Endometrial microvascular endothelial cells (primary cell): Measurements from ENCODE around the gene RTN4RL1. TPM values are rescaled to one million over a fixed set of nuclear protein-coding genes. Genes with fewer than 3 reads are reported as not detected.

Experiments
- in situ Hi-C: cut with HindIII; loops from 2 replicates; pipeline ENCODE4 v1.10.0; 2017; ENCODE audit warnings: low sequenced_read_pairs, low pct_unique_long_range_greater_than_20kb; ENCODE audit errors: inconsistent ontology term
- total RNA-seq: library from RNA; depleted of rRNA; stranded (reverse); fragments of >200 nt; gene quantifications from one replicate; pipeline ENCODE4 v1.2.3, GENCODE V29; 2015; ENCODE audit errors: inconsistent ontology term

The RTN4RL1 gene
- total RNA-seq, 1 donor from 2014 or later: not detected

DNA sequence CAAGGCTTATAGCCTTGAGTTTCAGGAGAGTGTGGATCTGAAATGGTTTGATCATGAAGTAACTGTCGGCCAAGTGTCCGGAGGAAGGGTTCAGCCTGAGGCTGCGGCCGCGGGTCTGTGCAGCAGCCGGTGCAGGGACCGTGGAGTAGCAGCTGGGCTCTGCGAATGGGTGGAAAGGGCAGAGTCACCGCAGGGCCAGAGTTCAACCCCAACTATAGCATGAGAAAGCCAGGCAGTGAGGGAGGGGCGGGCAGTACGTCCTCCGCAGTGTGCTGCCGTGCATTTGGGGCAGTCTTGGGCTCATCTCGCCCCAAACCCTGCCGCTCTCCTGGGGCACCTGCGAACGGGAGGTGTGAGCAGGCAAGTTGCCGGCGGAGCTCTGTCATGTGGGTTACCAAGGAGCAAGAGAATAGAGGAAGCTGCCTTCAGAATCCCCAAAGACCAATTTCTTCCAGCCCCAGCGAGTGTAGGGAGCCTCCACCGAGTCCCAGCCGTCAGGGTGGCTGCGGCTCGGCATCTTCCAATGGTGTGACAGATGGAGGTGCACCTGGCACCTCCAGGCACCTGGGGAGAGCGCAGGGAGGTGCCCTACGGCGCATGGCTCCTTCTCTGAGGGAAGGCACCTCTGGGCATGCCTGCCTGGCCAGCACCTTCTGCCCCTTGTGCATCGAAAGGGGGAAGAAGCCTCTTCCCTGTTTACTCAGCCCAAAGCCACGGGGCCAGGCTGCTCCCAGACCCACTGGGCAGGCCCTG is 108.0 kb downstream of the RTN4RL1 start:
- in situ Hi-C loops: loop anchor here (5.0 to 25.0 kb wide), 2 partner anchors 35 to 120 kb away; partner anchors contain the start of genes DPH1, OVCA2 and RTN4RL1

DNA sequence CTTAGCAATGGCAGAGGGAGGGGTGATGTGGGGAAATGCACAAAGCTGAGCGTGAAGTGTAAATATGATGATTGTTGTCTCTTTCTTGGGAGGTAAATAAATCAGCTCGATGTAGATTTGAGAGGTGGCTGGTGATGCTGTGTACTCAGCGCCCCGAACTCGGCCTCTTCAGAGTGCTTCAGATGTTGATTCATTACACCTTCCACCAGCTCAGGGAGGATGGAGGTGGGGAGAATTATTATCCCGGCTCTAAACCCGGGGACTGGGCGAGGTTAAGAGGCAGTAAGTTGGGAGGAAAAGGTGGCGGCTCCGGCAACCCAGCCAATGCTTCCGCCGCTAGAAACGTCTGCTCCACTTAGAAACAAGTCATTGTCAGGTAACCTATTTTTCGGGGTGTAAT is 108.8 kb downstream of the RTN4RL1 start:
- in situ Hi-C loops: loop anchor here (5.0 to 25.0 kb wide), 2 partner anchors 34 to 121 kb away; partner anchors contain the start of genes DPH1, OVCA2 and RTN4RL1

DNA sequence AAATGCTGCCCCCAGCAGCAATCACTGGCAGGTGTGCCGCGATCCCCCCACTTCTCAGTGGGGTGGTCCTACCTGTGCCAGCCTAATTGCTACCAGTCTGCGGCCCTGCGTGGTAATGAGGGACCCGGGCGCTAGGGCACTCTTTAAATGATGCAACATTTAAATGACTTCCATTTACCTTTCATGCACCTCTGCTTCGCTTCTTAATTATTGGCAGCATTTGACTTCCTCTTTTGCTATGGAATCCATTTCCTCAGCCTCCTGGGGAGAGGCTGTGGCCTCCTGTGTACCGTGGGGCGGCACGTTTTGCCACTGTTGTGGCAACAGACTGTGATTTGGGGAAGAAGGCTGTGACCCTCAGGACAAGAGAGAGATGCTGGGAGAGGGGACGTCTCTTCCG is 109.2 kb downstream of the RTN4RL1 start:
- in situ Hi-C loops: loop anchor here (5.0 to 25.0 kb wide), 2 partner anchors 34 to 121 kb away; partner anchors contain the start of genes DPH1, OVCA2 and RTN4RL1

DNA sequence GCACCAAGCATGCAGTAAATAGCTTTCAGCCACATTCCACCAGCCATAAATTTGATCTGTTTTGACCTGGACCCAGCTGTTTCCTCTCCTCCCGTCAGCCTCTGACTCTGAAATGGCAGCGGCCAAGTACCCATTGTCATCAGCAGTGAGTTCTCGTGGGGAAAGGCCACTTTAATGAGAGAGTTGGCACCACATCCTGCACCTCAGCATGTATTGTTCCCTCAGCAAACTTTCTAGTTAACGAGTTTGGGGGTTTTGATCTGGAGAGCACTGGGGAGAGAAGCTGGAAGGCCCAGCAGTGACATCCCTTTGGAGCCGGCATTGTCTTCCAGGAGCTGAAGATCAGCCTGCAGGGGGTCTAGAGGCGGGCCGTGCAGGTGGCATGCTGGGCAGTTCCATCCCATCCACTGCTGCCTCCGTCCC is 110.5 kb downstream of the RTN4RL1 start:
- in situ Hi-C loops: loop anchor here (5.0 to 25.0 kb wide), 2 partner anchors 32 to 123 kb away; partner anchors contain the start of genes DPH1, OVCA2 and RTN4RL1

DNA sequence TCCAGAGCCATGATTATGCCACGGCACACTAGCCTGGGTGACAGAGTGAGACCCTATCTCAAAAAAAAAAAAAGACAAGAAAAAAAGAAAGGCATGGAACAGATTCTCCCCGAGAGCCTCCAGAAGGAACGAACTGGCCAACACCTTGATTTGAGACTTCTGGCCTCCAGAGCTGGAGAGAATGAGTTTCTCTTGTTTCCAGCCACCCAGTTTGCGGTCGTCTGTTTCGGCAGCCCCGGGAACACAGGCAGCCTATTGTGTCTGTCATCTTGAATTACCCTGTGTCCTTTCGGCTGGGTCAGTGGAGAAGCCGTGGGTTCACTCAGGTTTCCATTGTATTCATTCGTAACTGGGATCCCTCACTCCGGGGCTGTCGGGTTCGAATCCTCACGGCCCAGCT is 111.4 kb downstream of the RTN4RL1 start:
- in situ Hi-C loops: loop anchor here (25.0 kb wide), 1 partner anchor 124 kb away; the partner anchor contains the start of genes DPH1, OVCA2 and RTN4RL1

DNA sequence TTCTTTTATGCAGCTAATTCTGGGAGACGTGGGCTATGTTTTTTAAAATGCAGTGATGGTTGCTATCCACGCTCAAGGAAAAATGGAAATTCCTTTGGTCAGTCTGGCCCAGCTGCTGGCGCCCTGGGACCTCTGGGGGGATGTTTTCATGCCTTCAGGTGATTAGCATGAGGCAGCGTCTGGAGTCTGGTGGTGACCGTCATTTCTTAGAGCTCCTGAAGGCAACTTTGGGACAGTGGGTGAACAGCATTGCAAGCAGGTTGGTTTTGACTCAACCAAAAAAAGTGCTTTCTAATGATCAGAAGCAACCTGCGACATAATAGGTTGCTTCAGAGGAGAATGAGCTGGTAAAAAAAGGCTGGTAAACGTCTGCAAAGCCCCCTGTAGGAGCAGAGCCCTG is 113.0 kb downstream of the RTN4RL1 start:
- in situ Hi-C loops: loop anchor here (25.0 kb wide), 1 partner anchor 125 kb away; the partner anchor contains the start of genes DPH1, OVCA2 and RTN4RL1

DNA sequence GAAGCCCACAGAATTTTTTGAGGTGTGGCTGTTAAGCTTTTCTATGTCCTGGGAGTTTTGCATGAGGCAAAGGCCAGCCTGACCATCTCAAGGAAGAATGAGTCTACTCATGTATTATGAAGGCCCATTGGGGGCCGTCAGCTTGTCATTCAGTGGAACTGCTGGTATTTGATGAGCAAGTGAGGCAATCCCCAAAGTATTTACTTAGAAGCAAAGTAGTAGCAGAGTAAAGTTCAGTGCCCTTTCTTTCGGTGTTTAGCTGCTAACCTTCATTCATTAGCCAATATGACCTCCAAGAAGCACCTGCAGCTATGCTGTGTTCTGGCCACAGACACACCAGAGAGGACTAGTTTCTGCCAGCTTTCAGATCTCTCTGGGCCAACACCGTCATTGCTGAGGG is 115.1 kb downstream of the RTN4RL1 start:
- in situ Hi-C loops: loop anchor here (25.0 kb wide), 1 partner anchor 127 kb away; the partner anchor contains the start of genes DPH1, OVCA2 and RTN4RL1

DNA sequence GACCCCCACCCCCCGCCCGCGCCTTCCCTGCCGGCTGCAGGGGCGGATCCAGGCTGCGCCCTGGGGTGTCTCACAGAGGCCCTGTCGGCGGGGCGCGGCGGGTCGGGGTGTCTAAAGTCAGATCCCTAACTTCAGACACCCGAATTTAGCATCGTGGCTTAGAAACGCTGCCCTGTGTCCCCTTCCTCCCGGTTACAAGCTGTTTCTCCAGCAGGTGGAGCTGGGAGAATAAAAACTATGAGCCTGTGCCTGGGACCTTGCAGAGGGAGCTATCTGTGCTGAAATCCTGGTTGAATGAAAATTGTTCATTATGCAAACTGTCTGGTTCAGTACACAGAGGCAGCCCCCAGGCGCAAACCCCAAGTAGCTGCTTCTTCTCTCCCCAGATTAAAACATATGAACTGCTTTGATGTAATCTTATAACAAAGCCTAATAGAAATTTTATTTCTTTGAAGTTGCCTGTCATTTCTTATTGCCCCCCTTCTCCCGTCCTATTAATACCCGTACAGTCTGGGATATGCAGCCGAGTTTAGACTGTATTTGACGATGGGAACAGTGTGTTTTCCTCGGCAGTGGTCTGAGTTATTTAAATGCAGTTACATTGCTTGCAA is 116.3 kb downstream of the RTN4RL1 start:
- in situ Hi-C loops: loop anchor here (25.0 kb wide), 1 partner anchor 128 kb away; the partner anchor contains the start of genes DPH1, OVCA2 and RTN4RL1

DNA sequence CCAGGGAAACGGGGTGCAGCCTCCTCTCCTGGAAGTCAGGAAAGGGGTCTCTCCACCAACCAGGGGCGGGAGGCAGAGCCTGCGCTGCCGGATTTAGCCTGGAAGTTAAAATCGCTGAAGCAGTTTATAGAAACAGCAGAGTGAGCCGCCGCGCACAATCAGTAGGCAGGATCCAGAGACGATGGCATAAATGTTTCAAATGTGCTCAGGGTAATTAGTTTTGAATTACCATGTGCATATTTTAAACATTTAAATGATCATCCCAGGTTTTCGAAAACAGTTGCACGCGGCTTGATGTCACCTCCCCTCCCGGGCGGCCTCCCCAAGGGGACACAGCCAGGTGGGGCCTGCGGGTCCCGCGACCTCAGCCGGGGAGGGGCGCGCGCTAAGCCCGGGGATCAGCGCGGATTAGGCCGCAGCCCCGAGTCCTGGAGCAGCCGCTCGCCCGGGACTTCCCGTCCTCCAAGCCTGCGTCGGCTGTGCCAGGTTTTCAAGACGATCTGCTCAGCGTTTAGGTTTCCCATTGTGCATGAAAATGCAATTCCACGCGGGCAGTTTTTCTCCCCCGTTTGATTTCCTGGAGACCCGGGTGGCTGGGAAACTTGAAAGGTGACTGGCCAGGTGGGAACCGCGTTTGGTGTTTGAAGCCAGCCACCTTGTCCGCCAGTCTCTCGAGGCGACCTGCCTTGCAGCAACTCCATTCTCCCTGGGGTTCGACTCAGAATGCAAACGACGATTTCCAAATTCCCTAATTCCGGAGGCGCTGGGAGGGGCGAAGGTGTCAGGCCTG is 117.0 kb downstream of the RTN4RL1 start:
- in situ Hi-C loops: loop anchor here (25.0 kb wide), 1 partner anchor 129 kb away; the partner anchor contains the start of genes DPH1, OVCA2 and RTN4RL1

DNA sequence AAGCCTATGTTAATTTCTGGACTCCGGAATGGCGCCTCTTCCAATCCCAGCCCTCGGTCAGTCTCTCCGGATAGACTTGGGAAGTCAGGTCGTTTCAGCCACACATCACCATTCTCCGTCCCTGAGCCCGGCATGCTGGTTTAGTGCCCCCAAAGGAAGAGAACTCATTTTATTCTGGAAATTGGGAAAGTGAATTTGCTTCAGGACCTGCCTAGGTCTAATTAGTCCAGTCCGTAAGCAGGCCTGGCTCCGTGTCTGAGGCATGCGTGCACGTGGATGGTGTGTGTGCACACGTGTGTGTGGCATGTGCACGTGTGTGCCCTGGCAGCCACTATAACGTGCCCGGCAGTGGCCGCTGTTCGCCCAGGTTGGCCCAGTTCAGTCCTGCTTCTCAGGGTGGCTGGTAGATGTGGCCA is 117.9 kb downstream of the RTN4RL1 start:
- in situ Hi-C loops: loop anchor here (25.0 kb wide), 1 partner anchor 130 kb away; the partner anchor contains the start of genes DPH1, OVCA2 and RTN4RL1

DNA sequence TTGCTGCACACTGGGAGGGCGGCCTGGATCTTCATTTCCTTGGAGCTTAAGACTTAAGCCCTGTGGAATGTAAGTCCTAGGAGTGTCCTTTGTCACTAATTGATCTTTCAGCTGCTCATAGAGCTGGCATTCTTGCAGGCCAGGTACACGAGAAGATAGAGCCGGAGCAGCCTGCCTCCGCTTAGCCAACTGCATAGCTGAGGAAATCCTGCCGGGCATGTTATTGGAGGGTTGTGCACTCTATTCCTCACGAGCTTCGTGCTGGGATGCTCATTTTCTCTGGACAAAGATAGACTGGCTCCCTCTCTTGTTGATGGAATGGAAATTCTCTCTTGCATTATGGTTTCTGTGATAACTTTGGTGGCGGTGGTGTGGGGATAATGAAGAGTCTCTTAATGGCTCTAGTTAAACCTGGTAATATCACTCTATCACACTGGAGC is 118.5 kb downstream of the RTN4RL1 start:
- in situ Hi-C loops: loop anchor here (25.0 kb wide), 1 partner anchor 131 kb away; the partner anchor contains the start of genes DPH1, OVCA2 and RTN4RL1

DNA sequence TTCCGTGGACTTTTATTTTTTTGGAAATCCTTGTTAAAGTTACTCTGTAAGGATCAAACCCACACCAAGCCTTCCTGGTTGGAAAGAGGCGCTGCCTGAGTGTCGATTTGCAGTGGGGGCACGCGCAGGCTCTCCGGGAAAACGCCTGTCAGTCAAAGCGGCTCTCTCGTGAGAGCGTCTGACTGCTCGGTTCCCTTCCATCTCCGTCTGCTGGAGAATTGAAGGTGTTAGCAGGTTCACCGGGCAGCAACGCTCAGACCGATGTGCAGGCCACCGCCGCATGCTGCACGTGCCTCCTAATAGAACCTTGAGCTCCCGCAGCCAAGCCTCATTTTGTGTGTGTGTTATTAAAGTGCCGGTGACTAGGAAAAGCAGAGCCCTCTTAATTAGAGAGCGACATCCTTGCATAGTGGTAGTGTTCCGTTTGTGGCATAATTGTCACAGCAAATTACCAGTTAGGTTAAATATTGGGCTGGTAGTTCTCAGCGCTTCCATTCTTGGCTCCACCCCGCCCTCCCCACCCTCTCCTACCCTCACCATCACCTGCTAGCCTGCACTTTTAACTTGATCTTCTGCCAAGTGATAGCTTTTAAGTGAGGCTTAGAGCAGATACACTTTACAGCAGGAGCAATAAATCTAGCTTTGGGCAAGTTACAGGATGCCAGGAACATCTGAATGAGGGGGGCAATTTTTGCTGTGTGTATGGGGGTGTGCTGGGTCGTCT is 119.8 kb downstream of the RTN4RL1 start:
- in situ Hi-C loops: loop anchor here (25.0 kb wide), 1 partner anchor 132 kb away; the partner anchor contains the start of genes DPH1, OVCA2 and RTN4RL1

DNA sequence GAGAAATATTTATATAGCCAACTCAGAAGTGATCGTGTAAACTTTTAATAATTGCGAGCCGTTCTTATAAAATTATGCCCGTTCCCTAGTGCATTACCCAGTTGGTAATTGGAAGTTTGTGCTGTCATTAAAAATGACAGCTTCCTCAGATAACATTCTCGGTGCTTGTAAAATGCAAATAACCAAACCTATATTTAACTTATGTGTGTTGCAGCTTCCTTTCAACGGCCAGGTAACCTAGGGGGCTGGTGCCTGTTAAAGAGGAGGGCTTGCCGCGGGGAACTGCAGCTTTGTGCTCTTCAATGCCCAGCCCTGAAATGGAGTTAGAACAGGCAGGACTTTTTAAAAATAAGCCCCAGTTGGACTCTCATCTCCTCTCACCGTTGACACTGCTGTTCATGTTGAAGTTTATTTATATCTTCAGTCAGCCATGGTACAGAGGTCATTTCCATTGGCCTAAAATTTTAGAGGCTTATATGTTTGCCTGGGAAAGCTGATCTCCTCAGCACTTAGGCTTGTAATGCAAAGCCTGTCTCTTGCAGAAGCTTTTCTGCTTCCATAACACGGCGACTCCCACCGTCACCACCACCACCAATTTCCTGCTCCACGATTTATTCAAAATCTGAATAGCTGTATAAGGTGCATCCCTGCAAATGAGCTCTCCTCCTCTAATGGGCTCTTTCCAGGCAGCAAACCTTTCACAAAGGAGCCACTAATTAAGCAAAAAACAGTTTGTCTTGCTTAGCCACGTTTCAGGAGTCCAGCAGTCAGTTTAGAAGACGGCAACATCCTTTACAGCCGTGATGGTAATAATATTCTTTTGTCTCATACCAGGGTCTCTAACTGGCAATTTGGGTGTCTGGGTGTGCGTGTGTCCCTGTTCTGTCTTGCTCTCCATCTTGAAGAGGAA is 120.6 kb downstream of the RTN4RL1 start:
- in situ Hi-C loops: loop anchor here (25.0 kb wide), 1 partner anchor 133 kb away; the partner anchor contains the start of genes DPH1, OVCA2 and RTN4RL1

DNA sequence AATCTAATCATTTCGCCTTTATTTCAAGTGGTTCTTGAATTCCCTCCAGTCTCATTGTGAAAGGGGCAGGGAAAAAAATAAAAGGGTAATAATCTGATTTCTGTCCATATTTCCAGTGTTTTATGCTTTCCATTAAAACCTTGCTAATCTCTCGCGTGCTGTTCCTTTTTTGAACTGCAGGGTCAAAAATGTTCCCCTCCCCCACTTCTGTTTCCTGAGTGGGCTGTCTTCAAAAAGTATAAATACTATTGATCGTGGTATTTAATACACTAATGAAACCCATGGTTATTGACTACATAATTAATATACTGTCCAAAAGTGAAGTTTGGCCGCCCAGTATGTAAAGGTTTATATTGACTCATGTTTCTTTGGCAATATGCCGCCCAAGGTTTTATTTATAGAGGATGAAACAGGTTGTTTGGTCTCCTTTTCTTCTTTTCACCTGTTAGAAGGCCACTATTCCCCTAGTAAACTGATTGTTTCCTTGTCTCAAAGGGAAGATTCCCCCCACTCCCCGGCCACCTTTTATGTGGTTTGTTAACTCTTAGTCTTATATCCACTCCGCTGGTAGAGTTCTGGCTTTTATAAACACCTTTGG is 125.6 kb downstream of the RTN4RL1 start:
- in situ Hi-C loops: no loop called here

DNA sequence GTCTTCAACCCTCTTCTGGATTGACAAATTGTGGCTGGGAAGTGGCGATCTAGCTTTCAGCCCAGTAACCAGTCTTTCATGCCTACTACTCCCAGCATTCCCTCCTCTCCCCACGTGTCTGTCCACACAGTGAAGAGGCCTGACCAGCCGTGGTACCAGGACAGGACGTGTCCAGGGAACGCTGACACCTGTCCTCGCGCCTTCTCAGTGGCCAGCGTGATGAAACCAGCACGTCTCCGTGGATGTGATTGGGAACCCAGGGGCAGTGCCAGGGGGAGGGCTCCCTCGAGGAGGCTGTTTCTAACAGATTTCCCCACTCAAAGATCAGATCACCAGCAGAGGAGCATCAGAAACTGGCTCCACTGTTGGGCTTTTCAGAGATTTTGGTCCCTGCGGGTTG is 126.3 kb downstream of the RTN4RL1 start:
- in situ Hi-C loops: no loop called here

DNA sequence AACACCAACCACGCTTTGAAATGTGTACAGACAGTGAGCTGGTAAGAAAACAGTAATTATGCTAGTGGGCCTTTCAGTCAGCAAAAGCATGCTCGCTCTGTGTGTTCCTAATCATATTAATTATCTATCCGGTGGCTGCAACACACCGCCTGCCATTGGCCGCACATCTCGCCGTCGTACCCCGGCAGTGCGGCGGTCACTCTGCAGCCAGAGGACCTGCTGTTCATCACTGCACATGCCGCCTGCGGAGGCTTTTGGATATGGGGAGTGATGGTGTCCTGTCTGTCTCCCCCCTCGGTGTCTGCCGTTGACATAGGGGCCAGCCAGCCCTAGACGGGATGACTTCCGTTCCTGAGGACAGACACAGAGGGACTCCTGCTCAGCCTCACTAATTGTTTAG is 126.8 kb downstream of the RTN4RL1 start:
- in situ Hi-C loops: no loop called here
